ENCODE measurements around the gene PHF21B. TPM values are rescaled to one million over a fixed set of nuclear protein-coding genes. Genes with fewer than 3 reads are reported as not detected.

The PHF21B gene
- total RNA-seq, 1 experiment from 2014 or later = not detected

DNA sequence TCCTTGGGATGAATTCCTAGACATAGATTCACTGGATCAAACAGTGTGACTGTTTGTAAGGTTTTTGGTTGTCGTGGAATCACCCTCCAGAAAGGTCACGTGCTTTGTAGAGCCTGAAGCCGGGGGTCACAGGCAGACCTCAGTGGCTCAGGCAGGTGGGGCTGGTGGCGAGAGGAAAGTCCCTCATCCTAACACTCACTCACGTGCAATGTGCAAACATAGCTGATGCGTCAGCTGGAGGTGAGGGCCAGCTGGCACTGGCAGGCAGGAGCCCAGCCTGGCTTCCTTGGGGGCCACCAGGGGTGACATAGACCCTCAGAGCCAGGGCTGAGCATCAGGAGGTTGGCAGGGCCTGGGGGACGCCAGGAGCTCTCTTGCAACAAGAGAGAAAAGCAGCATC, 167.4 kb downstream of the PHF21B start:
- Mint-ChIP-seq H3K36me3 (ENCODE audit: insufficient read depth, unreplicated experiment) (peaks cover 24% of the 10 kb centered on the region), H3K27me3 (ENCODE audit: unreplicated experiment) (no peaks in the 10 kb centered on the region), H3K4me1 (ENCODE audit: low read depth, unreplicated experiment) (no peaks in the 10 kb centered on the region), H3K9me3 (ENCODE audit: low read depth, unreplicated experiment) (no peaks in the 10 kb centered on the region), H3K4me3 (ENCODE audit: low read depth, unreplicated experiment) (no peak overlapping the region), H3K27ac (ENCODE audit: unreplicated experiment) (no peak overlapping the region)
- TF ChIP-seq, protein P1, sequence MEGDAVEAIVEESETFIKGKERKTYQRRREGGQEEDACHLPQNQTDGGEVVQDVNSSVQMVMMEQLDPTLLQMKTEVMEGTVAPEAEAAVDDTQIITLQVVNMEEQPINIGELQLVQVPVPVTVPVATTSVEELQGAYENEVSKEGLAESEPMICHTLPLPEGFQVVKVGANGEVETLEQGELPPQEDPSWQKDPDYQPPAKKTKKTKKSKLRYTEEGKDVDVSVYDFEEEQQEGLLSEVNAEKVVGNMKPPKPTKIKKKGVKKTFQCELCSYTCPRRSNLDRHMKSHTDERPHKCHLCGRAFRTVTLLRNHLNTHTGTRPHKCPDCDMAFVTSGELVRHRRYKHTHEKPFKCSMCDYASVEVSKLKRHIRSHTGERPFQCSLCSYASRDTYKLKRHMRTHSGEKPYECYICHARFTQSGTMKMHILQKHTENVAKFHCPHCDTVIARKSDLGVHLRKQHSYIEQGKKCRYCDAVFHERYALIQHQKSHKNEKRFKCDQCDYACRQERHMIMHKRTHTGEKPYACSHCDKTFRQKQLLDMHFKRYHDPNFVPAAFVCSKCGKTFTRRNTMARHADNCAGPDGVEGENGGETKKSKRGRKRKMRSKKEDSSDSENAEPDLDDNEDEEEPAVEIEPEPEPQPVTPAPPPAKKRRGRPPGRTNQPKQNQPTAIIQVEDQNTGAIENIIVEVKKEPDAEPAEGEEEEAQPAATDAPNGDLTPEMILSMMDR (IDR thresholded peaks at IDR 0.05; ENCODE audit: unreplicated experiment) = no peak
- intact Hi-C loops (cut with micrococcal nuclease; ENCODE audit: unreplicated experiment) = no loop called here
- CTCF ChIA-PET = no interaction called here
- BruUV-seq (replicated peaks) = no TSS peak
- no peak for DNase-seq

- H3K27ac Mint-ChIP-seq (ENCODE audit: unreplicated experiment) = no peak overlapping the region
- no peaks in the 10 kb centered on the region for H3K9me3 Mint-ChIP-seq (ENCODE audit: low read depth, unreplicated experiment)
- H3K4me1 Mint-ChIP-seq (ENCODE audit: low read depth, unreplicated experiment) = no peaks in the 10 kb centered on the region
- DNase-seq = no peak
- TF ChIP-seq, protein P1 (IDR thresholded peaks at IDR 0.05; ENCODE audit: unreplicated experiment) = no peak
- H3K4me3 Mint-ChIP-seq (ENCODE audit: low read depth, unreplicated experiment) = no peak overlapping the region
- H3K36me3 Mint-ChIP-seq (ENCODE audit: insufficient read depth, unreplicated experiment) = peaks cover 28% of the 10 kb centered on the region
- CTCF ChIA-PET = no interaction called here
- intact Hi-C loops (cut with micrococcal nuclease; ENCODE audit: unreplicated experiment) = no loop called here
- BruUV-seq (replicated peaks) = no TSS peak
- H3K27me3 Mint-ChIP-seq (ENCODE audit: unreplicated experiment) = no peaks in the 10 kb centered on the region
Observed at GRCh38 chr22:44840611-44841322, 169.0 kb downstream of the PHF21B start.

- DNase-seq = no peak
- no TSS peak for BruUV-seq (replicated peaks)
- Mint-ChIP-seq H3K27me3 (ENCODE audit: unreplicated experiment) (no peaks in the 10 kb centered on the region), H3K27ac (ENCODE audit: unreplicated experiment) (no peak overlapping the region), H3K4me1 (ENCODE audit: low read depth, unreplicated experiment) (no peaks in the 10 kb centered on the region), H3K9me3 (ENCODE audit: low read depth, unreplicated experiment) (no peaks in the 10 kb centered on the region), H3K4me3 (ENCODE audit: low read depth, unreplicated experiment) (no peak overlapping the region), H3K36me3 (ENCODE audit: insufficient read depth, unreplicated experiment) (peaks cover 18% of the 10 kb centered on the region)
- intact Hi-C loops (cut with micrococcal nuclease; ENCODE audit: unreplicated experiment) = no loop called here
- TF ChIP-seq, protein P1 (IDR thresholded peaks at IDR 0.05; ENCODE audit: unreplicated experiment) = no peak
- CTCF ChIA-PET = no interaction called here
Observed at GRCh38 chr22:44839721-44840120, 170.1 kb downstream of the PHF21B start.

DNA sequence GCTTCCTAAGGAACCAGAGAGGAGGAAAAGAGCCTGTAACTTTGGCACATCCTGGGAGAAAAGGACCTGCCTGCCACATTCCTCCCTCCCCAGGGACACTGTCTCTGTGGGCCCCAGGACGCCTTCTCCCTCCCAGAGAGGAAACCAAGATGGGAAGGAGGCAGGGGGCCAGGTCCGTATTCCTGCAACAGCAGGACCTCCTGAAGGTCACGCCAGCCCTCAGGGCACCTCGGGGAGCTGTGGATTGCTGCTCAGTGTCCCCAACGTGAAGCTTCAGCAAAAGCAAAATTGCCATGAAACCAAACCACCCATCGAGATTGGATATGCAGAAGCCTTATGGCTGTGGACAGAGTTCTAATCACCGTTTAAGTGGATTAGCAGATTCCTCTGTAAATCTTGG, 170.7 kb downstream of the PHF21B start:
- BruUV-seq (replicated peaks) = no TSS peak

More for the DNA sequence above, 170.7 kb downstream of the PHF21B start:
- CTCF ChIA-PET = no interaction called here
- Mint-ChIP-seq H3K4me1 (ENCODE audit: low read depth, unreplicated experiment) (no peaks in the 10 kb centered on the region), H3K4me3 (ENCODE audit: low read depth, unreplicated experiment) (no peak overlapping the region), H3K27me3 (ENCODE audit: unreplicated experiment) (no peaks in the 10 kb centered on the region), H3K9me3 (ENCODE audit: low read depth, unreplicated experiment) (peaks cover 1% of the 10 kb centered on the region), H3K27ac (ENCODE audit: unreplicated experiment) (no peak overlapping the region), H3K36me3 (ENCODE audit: insufficient read depth, unreplicated experiment) (peaks cover 14% of the 10 kb centered on the region)
- no peak for DNase-seq
- intact Hi-C loops (cut with micrococcal nuclease; ENCODE audit: unreplicated experiment) = no loop called here
- TF ChIP-seq, protein P1 (IDR thresholded peaks at IDR 0.05; ENCODE audit: unreplicated experiment) = no peak

Data from Calu3 (cell line).